B cell (primary cell): ENCODE results near the gene USP9X. TPM values are rescaled to one million over a fixed set of nuclear protein-coding genes. Genes with fewer than 3 reads are reported as not detected.

Source experiments
- ATAC-seq: fragments of 200-7000 bp; cut with Tn5 transposase; one replicate; pipeline ENCODE4 v1.10.0; 2021; ENCODE audit warnings: low read depth, mild to moderate bottlenecking, moderate number of reproducible peaks, moderate library complexity
- CTCF ChIA-PET: fragments of 350-600 bp; sonication (Branson Sonifier 250); formaldehyde crosslinking; loops from one replicate; lab custom pipeline; 2021; ENCODE audit warnings: antibody characterized with exemption, inconsistent platforms; lab: Charles Lee
- POLR2A ChIA-PET: fragments of 350-600 bp; sonication (Branson Sonifier 250); formaldehyde crosslinking; loops from one replicate; lab custom pipeline; 2021; ENCODE audit warnings: antibody characterized with exemption; lab: Charles Lee
- DNase-seq: peaks from one replicate; pipeline ENCODE4 v3.0.0; 2013
- H2AFZ ChIP-seq: 2 replicates; pipeline ENCODE4 v1.6.1; 2012; ENCODE audit warnings: mild to moderate bottlenecking, low read depth, low read length; ENCODE audit not compliant: insufficient read depth, poor library complexity, severe bottlenecking
- H3K27ac ChIP-seq, 2 donors: 1 replicate in 1 of 2; 2 replicates in 1 of 2; pipeline ENCODE4 v1.5.1; 2012 to 2013; ENCODE audit warnings: low read length in 2 of 2, mild to moderate bottlenecking in 2 of 2, moderate library complexity in 1 of 2
- H3K27me3 ChIP-seq, 4 experiments: fragments of 200-600 bp in 1 of 4; sonication (generic) in 1 of 4; replicated peaks in 1 of 4; 1 replicate in 2 of 4; 2 replicates in 2 of 4; pipeline versions ENCODE4 v1.6.1 to v1.7.0; 2013 to 2016; ENCODE audit warnings: low read length in 3 of 4, mild to moderate bottlenecking in 2 of 4, mixed read lengths in 1 of 4, moderate library complexity in 1 of 4; ENCODE audit not compliant: insufficient read depth in 4 of 4, control insufficient read depth in 3 of 4; ENCODE audit errors: control extremely low read depth in 1 of 4
- H3K36me3 ChIP-seq, 2 experiments: replicated peaks in 1 of 2; 1 replicate in 1 of 2; 2 replicates in 1 of 2; pipeline versions ENCODE4 v1.6.1 to v1.7.1; 2013; ENCODE audit warnings: low read length in 1 of 2; ENCODE audit not compliant: insufficient read depth in 2 of 2, control insufficient read depth in 1 of 2; ENCODE audit errors: control extremely low read depth in 1 of 2, extremely low read depth in 1 of 2
- H3K4me1 ChIP-seq, 2 donors: fragments of 200-600 bp in 1 of 2; sonication (generic) in 1 of 2; 1 replicate in 1 of 2; 2 replicates in 1 of 2; pipeline versions ENCODE4 v1.5.1 to v1.6.1; 2013 to 2017; ENCODE audit warnings: low read length in 2 of 2; ENCODE audit not compliant: control insufficient read depth in 2 of 2, insufficient read depth in 2 of 2
- H3K4me2 ChIP-seq: replicated peaks from 2 replicates; pipeline ENCODE3; 2012; ENCODE audit warnings: mild to moderate bottlenecking, low read depth, low read length; ENCODE audit not compliant: poor library complexity, severe bottlenecking
- H3K4me3 ChIP-seq, 5 experiments: fragments of 200-600 bp in 1 of 5; sonication (generic) in 1 of 5; 1 replicate in 3 of 5; 2 replicates in 2 of 5; pipeline versions ENCODE4 v1.5.1 to v1.7.0; 2011 to 2016; ENCODE audit warnings: low read length in 4 of 5, mild to moderate bottlenecking in 4 of 5, low read depth in 2 of 5, control low read depth in 1 of 5, moderate library complexity in 1 of 5; ENCODE audit not compliant: insufficient read depth in 1 of 5; ENCODE audit errors: control extremely low read depth in 1 of 5, extremely low read depth in 1 of 5
- H3K79me2 ChIP-seq: fragments of 200-600 bp; sonication (generic); one replicate; pipeline ENCODE4 v1.6.0; 2016; ENCODE audit warnings: low read length; ENCODE audit not compliant: control insufficient read depth, insufficient read depth
- H3K9ac ChIP-seq: fragments of 200-600 bp; sonication (generic); 2 replicates; pipeline ENCODE4 v1.6.1; 2017; ENCODE audit warnings: mild to moderate bottlenecking, low read length, moderate library complexity
- H3K9me3 ChIP-seq, 3 donors: one replicate each; pipeline versions ENCODE4 v1.6.1 to v1.7.1; 2013; ENCODE audit warnings: low read length in 2 of 3; ENCODE audit not compliant: control insufficient read depth in 2 of 3, insufficient read depth in 1 of 3; ENCODE audit errors: control extremely low read depth in 1 of 3
- H4K20me1 ChIP-seq: 2 replicates; pipeline ENCODE4 v1.6.0; 2012; ENCODE audit warnings: mild to moderate bottlenecking, low read length; ENCODE audit not compliant: insufficient read depth, control insufficient read depth, poor library complexity, severe bottlenecking
- H3K27ac Mint-ChIP-seq: one replicate; pipeline ENCODE4 v1.8.0; 2021; ENCODE audit warnings: mixed read lengths
- H3K27me3 Mint-ChIP-seq: one replicate; pipeline ENCODE4 v1.8.0; 2021; ENCODE audit warnings: mixed read lengths
- H3K4me1 Mint-ChIP-seq: one replicate; pipeline ENCODE4 v1.8.0; 2021; ENCODE audit warnings: mixed read lengths
- H3K4me3 Mint-ChIP-seq: one replicate; pipeline ENCODE4 v1.8.0; 2021; ENCODE audit warnings: mixed read lengths
- H3K9me3 Mint-ChIP-seq: one replicate; pipeline ENCODE4 v1.8.0; 2022; ENCODE audit warnings: mixed read lengths; ENCODE audit not compliant: insufficient read depth
- CTCF ChIP-seq: fragments of 200-600 bp; IDR thresholded peaks from one replicate; pipeline ENCODE4 v1.8.0; 2022; ENCODE audit warnings: antibody characterized with exemption, mild to moderate bottlenecking
- EZH2 ChIP-seq: IDR thresholded peaks from 2 replicates; pipeline ENCODE4 v1.6.1; 2012; ENCODE audit warnings: borderline replicate concordance, low read depth, mild to moderate bottlenecking, moderate library complexity, low read length; ENCODE audit not compliant: insufficient read depth, poor library complexity, severe bottlenecking
- WGBS: methylation state at CpG from one replicate; pipeline ENCODE4 v1.1.5; 2013; ENCODE audit warnings: missing lambda C conversion rate; ENCODE audit not compliant: insufficient coverage; 5-methylcytosine and 5-hydroxymethylcytosine counted together
- intact Hi-C: fragments of 100-400 bp; cut with micrococcal nuclease; formaldehyde crosslinking; loops from one replicate; pipeline ENCODE4 v1.10.0; 2022
- polyA plus RNA-seq: library from polyadenylated mRNA; depleted of rRNA; stranded (reverse); fragments of >200 nt; gene quantifications from 2 replicates; pipeline ENCODE4 v1.2.3, GENCODE V29; 2012
- total RNA-seq, 2 donors: library from RNA; stranded (reverse); fragments of 120-200 nt in 1 of 2; gene quantifications; 1 replicate in 1 of 2; 2 replicates in 1 of 2; pipeline versions ENCODE4 v1.2.3 to v1.2.4, GENCODE V29; 2013 to 2022

The USP9X gene
- total and polyA plus RNA-seq, 2 donors (not counting 1 experiment from before 2014, with no cell fraction given): 9.6 to 87.6 TPM

- no peak overlapping the region for H2AFZ ChIP-seq
- H3K9me3 ChIP-seq: no peaks in the 10 kb centered on the region
- ATAC-seq (no peak), DNase-seq (no peak)
- no peaks in the 10 kb centered on the region for H3K4me1 Mint-ChIP-seq
- no peak overlapping the region for H3K4me3 ChIP-seq
- no peak overlapping the region for H3K4me3 Mint-ChIP-seq
- 100% methylated on average over 1 of the region's 4 CpGs for WGBS
- no peak overlapping the region for H3K9ac ChIP-seq
- H3K27me3 ChIP-seq: no peaks in the 10 kb centered on the region
- no peaks in the 10 kb centered on the region for H3K4me1 ChIP-seq
- H3K79me2 ChIP-seq: no peaks in the 10 kb centered on the region
- no peaks in the 10 kb centered on the region for H4K20me1 ChIP-seq
- H3K27ac ChIP-seq: no peak overlapping the region
- H3K9me3 Mint-ChIP-seq: no peaks in the 10 kb centered on the region
- no peak overlapping the region for H3K4me2 ChIP-seq
- H3K27ac Mint-ChIP-seq: no peak overlapping the region
- ChIA-PET POLR2A (no interaction called here), CTCF (interaction anchor here (0.6 to 1.2 kb wide), 2 partner anchors 28 to 52 kb away, joined by 3 read pairs; no protein-coding TSS in a partner anchor)
- intact Hi-C loops: no loop called here
- H3K27me3 Mint-ChIP-seq: no peaks in the 10 kb centered on the region
- H3K36me3 ChIP-seq: peaks cover 0 to 61% of the 10 kb centered on the region in 2 experiments
- TF ChIP-seq CTCF (no peak), EZH2 (no peak)
These were observed 67.0 kb downstream of the USP9X start for GRCh38 chrX:41152221-41152620.

GRCh38 chrX:41153448-41153847 is 68.2 kb downstream of the USP9X start:
- Mint-ChIP-seq H3K9me3 (no peaks in the 10 kb centered on the region), H3K4me1 (no peaks in the 10 kb centered on the region), H3K27ac (no peak overlapping the region), H3K4me3 (no peak overlapping the region), H3K27me3 (no peaks in the 10 kb centered on the region)
- intact Hi-C loops: no loop called here
- no peak overlapping the region for H3K4me3 ChIP-seq
- H3K9ac ChIP-seq: no peak overlapping the region
- H3K4me1 ChIP-seq: no peaks in the 10 kb centered on the region
- TF ChIP-seq CTCF (no peak), EZH2 (no peak)
- H3K9me3 ChIP-seq: no peaks in the 10 kb centered on the region
- ATAC-seq (no peak), DNase-seq (no peak)
- no CpG with 5 or more reads among the region's 2 CpGs for WGBS
- no peak overlapping the region for H3K4me2 ChIP-seq
- no peaks in the 10 kb centered on the region for H3K79me2 ChIP-seq
- H3K27ac ChIP-seq: no peak overlapping the region
- no peaks in the 10 kb centered on the region for H4K20me1 ChIP-seq
- peaks cover 0 to 64% of the 10 kb centered on the region in 2 experiments for H3K36me3 ChIP-seq
- no peaks in the 10 kb centered on the region for H3K27me3 ChIP-seq
- ChIA-PET POLR2A (no interaction called here), CTCF (interaction anchor here (1.2 kb wide), 1 partner anchor 27 kb away, joined by 3 read pairs; no protein-coding TSS in a partner anchor)
- H2AFZ ChIP-seq: no peak overlapping the region
